OCI-LY3 (cell line): ENCODE data around the gene ETV1.

Experiments
- CTCF ChIP-seq: fragments of 200-600, 300-600 bp; sonication (generic); IDR thresholded peaks from 2 replicates; pipeline ENCODE4 v1.5.1; 2014; ENCODE audit warnings: antibody characterized with exemption, low read length, low read depth
- EZH2phosphoT487 ChIP-seq: fragments of 200-600 bp; shearing (Covaris generic); IDR thresholded peaks from 2 replicates; pipeline ENCODE4 v1.6.1; 2018; ENCODE audit warnings: antibody characterized with exemption, mixed run types, low read depth

GRCh38 chr7:13990984-13991790 is 1.7 kb upstream of the ETV1 start:
- TF ChIP-seq CTCF (no peak), EZH2phosphoT487 (no peak)
